HK-2 (cell line): ENCODE measurements around the gene OR51B2.
"Not testable (repeated sequence)": the region's sequence is repeated elsewhere in the genome, so short reads cannot be mapped to it uniquely, and the experiment has no call there.

ENCODE experiments used
- DNase-seq: peaks from one replicate; pipeline ENCODE4 v3.0.0-alpha.2; 2018; ENCODE audit not compliant: unreplicated experiment

OR51B2 gene

DNA sequence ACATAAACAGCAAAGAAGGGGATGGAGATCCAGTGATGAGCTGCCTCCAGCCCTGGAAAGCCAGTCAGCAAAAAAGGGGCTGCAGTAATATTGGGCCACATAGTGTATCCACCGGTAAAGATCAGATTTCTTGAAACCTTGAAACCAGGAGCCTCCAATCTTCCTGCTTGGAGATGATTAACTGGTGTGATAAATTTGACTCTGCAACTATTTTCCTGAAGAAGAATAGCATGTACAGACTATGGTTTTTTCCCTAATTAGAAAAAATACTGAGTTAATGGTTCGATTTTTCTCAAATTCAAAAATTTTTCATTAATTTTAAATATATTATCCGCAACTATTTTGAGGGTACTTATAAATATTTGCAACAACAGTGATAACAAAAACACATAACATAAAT lies at the start of gene OR51B2:
Gene OR51B2, minus strand, starts transcription at position 101 of the 400 bp plus-strand sequence. Its CDS starts 0 bp downstream, at position 101.
- DNase-seq, result no peak

GRCh38 chr11:5369789-5370188 lies 45.7 kb upstream of the OR51B2 start:
- no peak for DNase-seq

GRCh38 chr11:5368502-5369043 lies 44.5 kb upstream of the OR51B2 start:
- DNase-seq, result no peak

DNA sequence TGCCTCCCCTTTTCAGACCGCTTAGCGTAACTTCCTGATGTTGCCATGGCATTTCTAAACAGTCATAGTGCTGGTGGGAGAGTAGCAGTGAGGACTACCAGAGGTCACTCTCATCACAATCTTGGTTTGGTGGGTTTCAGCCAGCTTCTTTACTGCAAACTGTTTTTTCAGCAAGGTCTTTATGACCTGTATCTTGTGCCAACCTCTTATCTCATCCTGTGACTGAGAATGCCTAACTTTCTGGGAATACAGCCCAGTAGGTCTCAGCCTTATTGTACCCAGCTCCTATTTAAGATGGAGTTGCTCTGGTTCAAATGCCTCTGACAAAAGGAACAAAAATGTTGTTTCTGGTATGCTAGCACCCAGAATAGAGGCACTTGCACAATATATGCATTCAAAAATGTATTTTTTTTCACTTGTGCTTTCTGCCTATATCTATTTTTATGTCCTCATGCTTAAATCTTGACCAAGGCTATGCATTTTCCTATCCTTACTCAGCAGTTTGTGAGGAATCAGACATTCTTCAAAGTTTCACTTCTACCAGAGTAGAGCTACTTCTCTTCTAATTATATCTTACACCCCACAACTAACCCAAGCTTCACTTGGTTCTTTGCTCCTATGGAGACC lies 43.5 kb upstream of the OR51B2 start:
- DNase-seq, result no peak

DNA sequence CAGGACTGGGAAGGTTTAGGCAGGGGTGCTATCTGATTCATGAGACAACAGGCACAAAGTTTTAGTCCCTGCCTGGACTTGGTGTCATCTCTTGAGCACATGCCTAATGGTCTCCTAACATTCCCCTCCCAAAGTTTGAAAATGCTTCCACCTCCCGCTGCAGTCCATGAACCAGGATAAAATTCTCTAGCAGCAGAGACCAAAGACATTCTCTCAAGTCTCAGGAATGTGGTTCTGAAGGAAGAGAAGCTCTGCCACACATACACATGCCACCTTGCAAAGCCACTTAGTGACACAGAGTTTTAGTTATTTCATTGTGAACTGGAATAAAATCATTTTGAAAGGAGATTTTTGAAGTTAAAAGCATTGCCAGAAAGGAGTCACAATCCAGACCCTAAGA lies 42.8 kb upstream of the OR51B2 start:
- no peak for DNase-seq

DNA sequence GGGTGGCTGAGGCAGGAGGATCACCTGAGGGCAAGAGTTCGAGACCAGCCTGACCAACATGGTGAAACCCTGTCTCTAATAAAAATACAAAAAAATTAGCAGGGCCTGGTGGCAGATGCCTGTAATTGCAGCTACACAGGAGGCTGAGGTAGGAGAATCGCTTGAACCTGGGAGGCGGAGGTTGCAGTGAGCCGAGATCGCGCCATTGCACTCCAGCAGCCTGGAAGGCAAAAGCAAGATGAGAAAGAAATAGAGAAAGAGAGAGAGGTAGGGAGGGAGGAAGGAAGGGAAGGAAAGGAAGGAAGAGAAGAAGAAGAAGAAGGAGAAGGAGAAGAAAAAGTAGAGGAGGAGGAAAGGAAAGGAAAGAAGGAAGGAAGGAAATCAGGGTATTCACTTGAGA lies 42.3 kb upstream of the OR51B2 start:
- not testable (repeated sequence) for DNase-seq

DNA sequence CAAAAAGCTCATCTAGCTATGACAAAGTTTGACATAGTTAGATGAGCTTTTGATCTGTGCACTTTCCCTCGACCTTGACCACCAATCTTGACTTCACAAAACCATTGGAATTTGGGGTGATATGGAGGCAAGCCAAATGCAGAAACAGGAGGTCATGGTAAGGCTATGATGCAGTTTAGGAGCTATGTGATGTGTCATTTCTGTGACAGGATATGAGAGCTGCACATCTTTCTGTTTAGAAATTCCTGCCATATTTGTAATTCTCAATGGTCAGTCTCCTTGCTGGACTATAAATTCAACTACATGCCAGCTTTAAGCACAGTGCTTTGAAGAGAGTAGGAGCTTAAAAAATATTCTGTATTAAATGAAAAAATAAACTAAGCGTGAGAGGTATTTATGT lies 40.1 kb upstream of the OR51B2 start:
- no peak for DNase-seq

GRCh38 chr11:5363679-5364078 lies 39.6 kb upstream of the OR51B2 start:
- DNase-seq, result no peak

- no peak for DNase-seq
Observed at GRCh38 chr11:5362017-5362625, 38.0 kb upstream of the OR51B2 start.

DNA sequence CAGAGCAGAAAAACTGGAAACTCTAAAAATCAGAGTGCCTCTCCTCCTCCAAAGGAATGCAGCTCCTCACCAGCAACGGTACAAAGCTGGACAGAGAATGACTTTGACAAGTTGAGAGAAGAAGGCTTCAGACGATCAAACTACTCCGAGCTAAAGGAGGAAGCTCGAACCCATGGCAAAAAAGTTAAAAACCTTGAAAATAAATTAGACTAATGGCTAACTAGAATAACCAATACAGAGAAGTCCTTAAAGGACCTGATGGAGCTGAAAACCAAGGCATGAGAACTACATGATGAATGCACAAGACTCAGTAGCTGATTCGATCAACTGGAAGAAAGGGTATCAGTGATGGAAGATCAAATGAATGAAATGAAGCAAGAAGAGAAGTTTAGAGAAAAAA lies 31.9 kb upstream of the OR51B2 start:
- DNase-seq, result not testable (repeated sequence)

DNA sequence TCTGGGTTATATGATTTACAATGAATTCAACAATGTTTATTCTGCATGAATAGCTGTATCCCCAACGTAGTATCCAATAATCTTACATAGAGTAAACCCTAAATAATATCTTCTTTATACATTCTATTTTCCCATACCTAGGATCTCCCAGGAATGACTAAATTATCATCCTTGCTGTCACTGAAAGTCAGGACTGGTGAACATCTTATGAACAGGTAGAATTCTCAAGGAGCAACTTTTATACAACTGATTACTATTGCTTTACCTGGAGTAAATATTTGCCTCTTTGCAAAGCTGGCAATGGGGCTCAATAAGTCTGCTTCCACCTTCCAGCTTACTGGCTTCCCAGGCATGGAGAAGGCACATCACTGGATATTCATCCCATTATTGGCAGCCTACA lies 27.1 kb upstream of the OR51B2 start, which contains the start of gene OR51B6:
Gene OR51B6, plus strand, starts transcription at position 301 of the 400 bp plus-strand sequence. Its CDS starts 0 bp downstream, at position 301.
- DNase-seq, result no peak

DNA sequence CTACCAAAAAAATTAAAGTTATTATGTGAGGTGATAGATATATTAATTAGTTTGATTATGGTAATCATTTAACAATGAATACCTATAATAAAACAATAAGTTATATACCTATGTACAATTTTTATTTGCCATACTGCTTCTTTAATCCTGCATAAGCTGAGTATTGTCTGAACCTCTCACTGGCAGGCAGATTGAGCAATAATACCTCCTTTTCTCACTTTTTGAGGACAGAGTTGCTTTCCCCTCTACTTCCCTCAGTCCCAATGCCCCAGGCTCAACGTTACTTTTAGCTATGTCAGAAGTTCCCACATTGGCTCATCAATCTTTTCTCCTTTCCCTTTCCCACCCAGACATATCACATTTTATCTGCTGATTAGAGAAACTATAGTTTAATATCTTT lies 25.5 kb upstream of the OR51B2 start:
- DNase-seq, result no peak

DNA sequence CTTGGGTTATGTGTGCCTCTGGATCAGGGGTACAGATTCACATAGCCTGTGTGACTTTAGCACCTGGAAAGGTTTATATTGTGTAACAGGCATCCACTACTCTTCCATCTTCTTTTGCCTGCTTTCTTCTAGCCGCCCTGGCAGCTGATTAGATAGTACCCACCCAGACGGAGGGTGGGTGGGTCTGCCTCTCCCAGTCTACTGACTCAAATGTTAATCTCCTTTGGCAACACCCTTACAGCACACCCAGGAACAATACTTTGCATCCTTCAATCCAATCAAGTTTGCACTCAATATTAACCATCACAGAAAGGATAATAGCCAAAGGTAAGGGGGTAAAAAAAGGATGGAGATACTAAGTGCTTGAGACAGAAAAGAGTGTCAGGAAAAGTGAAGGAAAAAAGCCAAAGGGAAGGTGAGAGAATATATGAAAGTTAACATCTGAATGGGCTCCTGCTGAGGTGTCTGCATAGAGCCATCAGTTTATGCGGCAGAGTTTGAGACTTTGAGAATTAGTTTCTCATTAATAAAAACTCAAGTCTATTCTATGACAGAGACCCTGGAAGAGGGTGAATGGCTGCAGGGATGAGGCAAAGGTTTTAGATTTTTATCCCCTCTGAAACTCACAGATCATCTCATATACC lies 24.6 kb upstream of the OR51B2 start:
- DNase-seq, result no peak

- DNase-seq, result no peak
Observed at GRCh38 chr11:5345831-5346230, 21.7 kb upstream of the OR51B2 start.

- DNase-seq, result no peak
Observed at GRCh38 chr11:5343474-5344335, 19.6 kb upstream of the OR51B2 start, which contains the start of gene OR51B5. Gene OR51B5, minus strand, starts transcription at chr11:5343524. Its CDS starts 0 bp downstream, at chr11:5343524.

DNA sequence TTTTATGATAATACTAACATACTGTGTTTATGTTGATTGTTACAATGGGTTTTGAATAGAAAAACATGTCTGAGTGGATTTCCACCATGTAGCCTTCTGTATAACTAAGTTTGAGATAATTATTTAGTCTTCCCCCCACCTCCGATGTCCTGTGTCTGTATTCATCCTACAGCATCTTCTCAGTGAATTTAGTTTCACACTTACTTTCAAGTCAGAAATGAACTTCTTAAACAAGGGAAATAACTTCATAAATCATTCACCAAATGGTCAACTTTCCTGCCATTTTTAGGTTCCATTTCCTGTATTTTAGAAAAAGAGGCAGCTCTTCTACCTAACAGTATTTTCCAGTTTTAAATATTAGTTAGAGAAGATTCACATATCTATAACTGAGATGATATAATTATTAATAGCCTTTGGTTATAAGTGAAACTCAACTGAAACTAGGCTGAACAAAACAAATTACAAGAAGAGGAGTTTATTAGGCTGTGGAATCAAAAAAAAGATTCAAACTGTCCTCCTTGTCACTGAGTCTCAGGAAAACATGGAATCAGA lies 15.8 kb upstream of the OR51B2 start:
- no peak for DNase-seq

DNA sequence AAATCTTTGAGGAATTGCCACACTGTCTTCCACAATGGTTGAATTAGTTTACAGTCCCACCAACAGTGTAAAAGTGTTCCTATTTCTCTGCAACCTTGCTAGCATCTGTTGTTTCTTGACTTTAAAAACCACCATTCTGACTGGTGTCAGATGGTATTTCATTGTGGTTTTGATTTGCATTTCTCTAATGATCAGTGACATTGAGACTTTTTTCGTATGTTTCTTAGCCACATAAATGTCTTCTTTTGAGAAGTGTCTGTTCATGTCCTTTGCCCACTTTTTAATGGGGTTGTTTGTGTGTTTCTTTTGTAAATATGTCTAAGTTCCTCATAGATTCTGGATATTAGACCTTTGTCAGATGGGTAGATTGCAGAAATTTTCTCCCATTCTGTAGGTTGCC lies 13.2 kb upstream of the OR51B2 start:
- DNase-seq, result not testable (repeated sequence)

DNA sequence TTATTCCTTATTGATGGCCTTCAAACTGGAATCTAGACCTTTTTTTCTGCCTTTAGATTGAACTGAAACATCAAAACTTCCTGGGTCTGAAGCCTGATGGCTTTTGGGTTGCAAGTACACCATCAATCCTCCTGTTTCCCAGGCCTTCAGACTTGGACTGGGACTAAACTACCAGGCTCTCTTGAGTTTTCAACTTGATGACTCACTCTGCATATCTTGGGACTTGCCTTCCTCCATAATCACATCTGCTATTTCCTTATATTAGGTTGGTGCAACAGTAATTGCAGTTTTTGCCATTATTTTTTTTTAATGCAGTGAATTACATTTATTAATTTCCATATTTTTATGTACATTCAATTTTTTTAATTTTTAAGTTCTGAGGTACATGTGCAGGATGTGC lies 12.2 kb upstream of the OR51B2 start:
- DNase-seq, result no peak

DNA sequence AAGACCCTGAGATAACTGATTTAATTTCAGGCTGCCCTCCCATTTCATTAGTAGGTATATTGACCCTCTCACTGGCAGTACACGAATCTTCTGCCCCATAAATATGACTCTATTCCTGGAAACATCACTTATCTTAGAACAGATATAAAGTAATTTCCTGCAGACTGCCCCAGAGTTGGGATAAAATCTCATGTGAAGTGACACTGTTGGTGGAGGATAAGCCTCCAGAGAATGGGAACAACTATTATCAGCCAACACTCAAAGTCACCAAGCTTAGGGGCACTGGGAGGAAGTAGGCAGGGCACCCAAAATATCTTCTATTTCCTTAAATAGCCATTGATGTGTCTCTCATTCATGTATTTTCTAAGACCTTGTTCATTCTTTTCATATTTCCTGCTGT lies 11.1 kb upstream of the OR51B2 start:
- no peak for DNase-seq

DNA sequence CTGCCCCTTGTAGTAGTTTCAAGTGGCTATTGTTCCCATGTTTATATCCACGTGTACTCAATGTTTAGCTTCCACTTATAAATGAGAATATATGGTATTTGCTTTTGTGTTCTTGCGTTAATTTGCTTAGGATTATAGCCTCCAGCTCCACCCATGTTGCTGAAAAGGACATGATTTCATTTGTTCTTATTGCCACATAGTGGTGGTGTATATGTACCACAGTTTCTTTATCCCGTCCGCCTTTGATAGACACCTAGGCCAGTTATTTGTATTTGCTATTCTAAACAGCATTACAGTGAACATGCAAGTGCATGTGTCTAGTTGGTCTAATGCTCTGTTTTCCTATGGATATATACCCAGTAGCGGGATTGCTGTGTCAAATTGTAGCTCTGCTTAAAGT lies 6.8 kb downstream of the OR51B2 start:
- no peak for DNase-seq

DNA sequence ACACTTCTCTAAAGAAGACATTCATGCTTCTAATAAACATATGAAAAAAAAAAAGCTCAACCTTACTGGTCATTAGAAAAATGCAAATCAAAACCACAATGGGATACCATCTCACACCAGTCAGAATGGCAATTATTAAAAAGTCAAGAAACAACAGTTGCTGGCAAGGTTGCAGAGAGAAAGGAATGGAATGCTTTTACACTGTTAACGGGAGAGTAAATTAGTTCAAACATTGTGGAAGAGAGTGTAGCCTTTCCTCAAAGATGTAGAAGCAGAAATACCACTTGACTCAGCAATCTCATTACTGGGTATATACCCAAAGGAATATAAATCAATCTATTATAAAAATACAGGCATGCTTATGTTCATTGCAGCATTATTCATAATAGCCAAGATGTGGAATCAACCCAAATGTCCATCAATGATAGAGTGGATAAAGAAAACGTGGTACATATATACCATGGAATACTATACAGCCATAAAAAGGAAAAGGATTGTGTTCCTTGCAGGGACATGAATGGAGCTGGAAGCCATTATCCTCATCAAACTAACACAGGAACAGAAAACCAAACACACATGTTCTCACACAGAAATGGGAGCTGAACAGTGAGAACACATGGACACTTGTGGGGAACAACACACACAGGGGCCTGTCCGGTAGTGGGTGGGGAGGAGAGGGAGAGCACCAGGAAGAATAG lies 10.6 kb downstream of the OR51B2 start:
- not testable (repeated sequence) for DNase-seq
